HL-60 (cell line): ENCODE measurements around the gene LMO3.

ENCODE experiments used
- CTCF ChIP-seq: IDR thresholded peaks from one replicate; pipeline ENCODE4 v1.5.1; 2011; ENCODE audit warnings: low read length, control low read depth, inconsistent platforms; ENCODE audit not compliant: insufficient read depth
- POLR2AphosphoS5 ChIP-seq: IDR thresholded peaks from 2 replicates; pipeline ENCODE4 v1.6.1; 2012; ENCODE audit warnings: low read depth
- REST ChIP-seq: IDR thresholded peaks from 2 replicates; pipeline ENCODE4 v1.6.1; 2012; ENCODE audit warnings: low read depth; ENCODE audit not compliant: insufficient replicate concordance

GRCh38 chr12:16504200-16504599 lies 101.8 kb downstream of the LMO3 start:
- TF ChIP-seq CTCF = no peak
- TF ChIP-seq POLR2AphosphoS5 = no peak
- TF ChIP-seq REST = no peak
